Hindlimb muscle (tissue), 1 donor: ENCODE data around the gene LDHA. TPM values are rescaled to one million over a fixed set of nuclear protein-coding genes. Genes with fewer than 3 reads are reported as not detected.
A peak's percentile ranks its signal among the peaks of the same experiment; 100 is the strongest.
"Not testable (repeated sequence)": the region's sequence is repeated elsewhere in the genome, so short reads cannot be mapped to it uniquely, and the experiment has no call there.

Experiments used
- DNase-seq: peaks from one replicate; pipeline ENCODE4 v3.0.0-alpha.2; 2013
- polyA plus RNA-seq: library from polyadenylated mRNA; unstranded; fragments of 120-200 nt; gene quantifications from one replicate; pipeline ENCODE4 v1.2.1, GENCODE V29; 2013; ENCODE audit not compliant: insufficient read length

The LDHA gene
- polyA plus RNA-seq, 1 donor: 528 TPM

DNA sequence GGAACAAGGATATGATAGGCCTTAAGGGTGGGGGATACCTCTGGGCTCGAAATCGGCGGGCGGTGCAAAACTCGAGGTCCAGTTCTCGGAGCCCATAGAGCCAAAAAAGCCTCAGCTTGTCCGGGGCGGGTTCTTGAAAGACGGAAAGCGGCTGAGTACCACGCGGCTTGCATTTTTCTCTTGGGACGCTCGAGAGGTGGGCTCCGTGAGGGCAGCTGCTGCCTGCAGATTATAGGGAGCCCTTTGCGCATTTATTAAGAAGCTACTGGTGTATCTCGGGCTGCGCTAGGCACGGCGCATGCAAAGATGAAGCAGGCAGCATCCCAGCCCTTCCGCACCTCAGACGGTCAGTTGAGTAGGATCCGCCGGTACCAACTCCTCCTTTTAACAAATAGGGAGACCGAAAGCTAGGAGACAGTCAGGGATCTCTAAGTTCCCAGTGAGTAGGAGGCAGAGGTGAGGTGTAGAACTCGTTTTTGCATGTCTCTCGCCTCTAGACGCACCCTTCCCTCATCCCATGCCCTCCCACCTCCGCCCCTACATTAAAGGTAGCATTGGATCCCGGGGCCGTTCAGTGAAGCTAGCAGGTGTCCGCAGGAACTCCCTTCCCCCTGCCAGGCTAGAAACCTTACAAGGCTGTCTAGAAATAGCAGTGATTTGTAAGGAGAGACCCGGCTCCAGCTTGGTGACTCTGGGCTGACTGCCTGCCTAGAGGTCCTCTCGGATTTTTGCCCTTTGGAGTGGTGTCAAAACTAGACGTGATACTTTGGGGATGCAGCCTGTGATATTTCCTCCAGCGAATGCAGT, 768 bp downstream of the LDHA start:
- DNase-seq: no peak

DNA sequence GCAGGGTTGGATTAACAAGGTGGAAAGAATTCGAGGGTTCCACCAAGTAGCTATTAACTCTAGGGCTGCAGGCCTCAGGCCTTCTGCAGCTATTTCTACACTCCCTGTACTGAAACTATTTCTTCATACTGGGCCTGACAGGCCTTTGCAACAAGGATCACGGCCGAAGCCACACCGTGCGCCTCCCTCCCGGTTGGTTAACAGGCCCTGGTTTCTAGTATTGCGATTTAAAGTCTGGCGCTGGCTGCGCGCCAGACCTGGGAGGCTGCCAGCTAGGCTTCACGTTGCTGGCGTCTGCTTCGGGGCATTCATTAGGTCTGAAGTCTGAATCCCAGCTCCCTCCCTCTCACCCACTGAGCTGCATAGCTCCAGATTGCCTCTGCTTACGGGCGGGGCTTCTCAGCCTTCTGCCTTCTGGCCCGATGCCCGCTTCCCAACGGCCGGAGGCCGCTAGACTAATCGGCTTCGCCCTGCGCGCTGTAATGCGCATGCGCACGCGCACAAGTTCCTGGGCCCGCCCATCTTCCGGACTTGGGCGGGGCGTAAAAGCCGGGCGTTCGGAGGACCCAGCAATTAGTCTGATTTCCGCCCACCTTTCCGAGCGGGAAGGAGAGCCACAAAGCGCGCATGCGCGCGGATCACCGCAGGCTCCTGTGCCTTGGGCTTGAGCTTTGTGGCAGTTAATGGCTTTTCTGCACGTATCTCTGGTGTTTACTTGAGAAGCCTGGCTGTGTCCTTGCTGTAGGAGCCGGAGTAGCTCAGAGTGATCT, 1.6 kb downstream of the LDHA start:
- DNase-seq: peak; percentile 99

DNA sequence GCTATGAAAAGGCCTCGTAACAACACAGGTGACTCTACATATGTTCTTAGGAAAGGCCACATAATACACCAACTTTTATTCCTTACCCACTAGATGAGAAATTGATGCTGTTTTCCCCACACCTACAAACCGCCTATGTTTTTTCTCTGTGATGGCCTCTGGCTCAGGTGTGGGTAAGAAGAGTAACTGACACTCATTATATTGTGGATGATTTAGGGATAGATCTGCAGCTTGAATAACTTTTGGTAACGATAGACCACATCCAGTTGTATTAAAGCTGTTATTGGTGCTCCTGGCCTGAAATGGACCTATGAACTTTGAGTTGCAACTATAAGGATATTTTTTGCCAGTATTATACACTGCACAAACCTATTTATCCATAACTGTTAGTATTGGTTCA, 3.6 kb downstream of the LDHA start:
- no peak for DNase-seq

DNA sequence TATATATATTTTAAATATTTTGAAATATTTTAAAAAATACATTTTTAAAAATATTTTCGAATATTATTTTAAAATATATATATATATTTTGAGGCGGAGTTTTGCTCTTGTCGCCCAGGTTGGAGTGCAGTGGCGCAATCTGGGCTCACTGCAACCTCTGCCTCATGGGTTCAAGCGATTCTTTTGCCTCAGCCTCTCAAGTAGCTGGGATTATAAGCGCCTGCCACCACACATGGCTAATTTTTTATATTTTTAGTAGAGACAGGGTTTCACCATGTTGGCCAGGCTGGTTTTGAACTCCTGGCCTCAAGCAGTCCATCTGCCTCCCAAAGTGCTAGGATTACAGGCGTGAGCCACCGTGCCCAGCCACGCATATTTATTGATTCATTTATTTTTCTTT, 6.7 kb downstream of the LDHA start:
- DNase-seq: not testable (repeated sequence)

DNA sequence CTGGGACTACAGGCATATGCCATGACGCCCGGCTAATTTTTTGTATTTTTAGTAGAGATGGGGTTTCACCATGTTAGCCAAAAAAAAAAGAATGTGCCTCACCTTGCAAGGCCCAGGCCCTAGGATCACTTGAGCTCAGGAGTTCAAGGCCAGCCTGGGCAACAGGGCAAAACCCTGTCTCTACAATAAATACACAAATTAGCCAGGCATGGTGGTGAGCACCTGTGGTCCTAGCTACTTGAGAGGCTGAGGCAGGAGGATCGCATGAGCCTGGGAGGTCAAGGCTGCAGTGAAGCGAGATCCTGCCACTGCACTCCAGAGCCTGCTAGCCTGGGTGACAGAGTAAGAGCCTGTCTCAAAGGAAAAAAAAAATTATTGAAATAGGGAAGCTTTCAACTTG, 9.7 kb downstream of the LDHA start:
- no peak for DNase-seq

DNA sequence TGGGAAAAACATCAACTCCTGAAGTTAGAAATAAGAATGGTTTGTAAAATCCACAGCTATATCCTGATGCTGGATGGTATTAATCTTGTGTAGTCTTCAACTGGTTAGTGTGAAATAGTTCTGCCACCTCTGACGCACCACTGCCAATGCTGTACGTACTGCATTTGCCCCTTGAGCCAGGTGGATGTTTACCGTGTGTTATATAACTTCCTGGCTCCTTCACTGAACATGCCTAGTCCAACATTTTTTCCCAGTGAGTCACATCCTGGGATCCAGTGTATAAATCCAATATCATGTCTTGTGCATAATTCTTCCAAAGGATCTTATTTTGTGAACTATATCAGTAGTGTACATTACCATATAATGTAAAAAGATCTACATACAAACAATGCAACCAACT, 13.0 kb downstream of the LDHA start:
- not testable (repeated sequence) for DNase-seq

DNA sequence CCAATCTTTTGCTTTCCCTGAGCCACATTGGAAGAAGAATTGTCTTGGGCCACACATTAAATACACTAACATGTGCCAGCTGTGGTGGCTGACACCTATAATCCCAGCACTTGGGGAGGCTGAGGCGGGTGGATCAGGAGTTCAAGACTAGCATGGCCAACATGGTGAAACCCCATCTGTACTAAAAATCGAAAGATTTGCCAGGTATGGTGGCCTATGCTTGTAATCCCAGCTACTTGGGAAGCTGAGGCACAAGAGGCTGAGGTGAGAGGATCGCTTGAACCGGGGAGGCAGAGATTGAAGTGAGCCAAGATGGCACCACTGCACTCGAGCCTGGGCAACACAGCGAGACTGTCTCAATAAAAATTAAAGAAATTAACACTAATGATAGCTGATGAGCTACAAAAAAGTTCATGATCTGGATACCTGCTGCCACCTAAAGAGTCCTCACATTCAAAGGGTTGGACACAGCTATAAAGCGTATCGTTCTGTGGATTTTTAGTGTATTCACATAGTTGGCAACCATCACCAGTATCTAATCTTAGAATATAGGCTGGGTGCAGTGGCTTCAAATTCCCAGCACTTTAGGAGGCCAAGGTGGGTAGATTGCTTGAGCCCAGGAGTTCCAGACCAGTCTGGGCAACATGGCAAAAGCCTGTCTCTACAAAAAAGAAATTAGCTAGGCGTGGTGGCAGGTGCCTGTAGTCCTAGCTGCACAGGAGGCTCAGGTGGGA, 14.4 kb downstream of the LDHA start:
- DNase-seq: no peak

DNA sequence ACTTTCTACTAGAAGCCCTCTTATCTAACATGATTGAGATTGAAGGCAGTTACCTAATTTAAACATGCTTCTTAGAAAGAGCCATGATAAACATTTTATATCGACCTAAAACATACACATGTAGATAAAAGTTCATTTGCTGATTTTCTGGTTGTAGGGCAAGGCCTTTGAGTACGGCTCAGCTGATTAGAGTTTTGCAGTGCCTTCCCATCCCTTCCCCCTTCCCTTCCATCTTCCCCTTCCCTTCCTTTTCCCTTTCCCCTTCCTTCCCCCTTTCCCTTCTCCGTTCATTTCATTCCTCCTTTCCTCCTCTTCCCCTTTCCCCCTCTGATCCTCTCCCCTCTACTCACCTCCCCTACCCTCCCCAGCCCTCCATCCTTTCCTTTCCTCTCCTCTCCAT, 22.1 kb downstream of the LDHA start:
- no peak for DNase-seq

DNA sequence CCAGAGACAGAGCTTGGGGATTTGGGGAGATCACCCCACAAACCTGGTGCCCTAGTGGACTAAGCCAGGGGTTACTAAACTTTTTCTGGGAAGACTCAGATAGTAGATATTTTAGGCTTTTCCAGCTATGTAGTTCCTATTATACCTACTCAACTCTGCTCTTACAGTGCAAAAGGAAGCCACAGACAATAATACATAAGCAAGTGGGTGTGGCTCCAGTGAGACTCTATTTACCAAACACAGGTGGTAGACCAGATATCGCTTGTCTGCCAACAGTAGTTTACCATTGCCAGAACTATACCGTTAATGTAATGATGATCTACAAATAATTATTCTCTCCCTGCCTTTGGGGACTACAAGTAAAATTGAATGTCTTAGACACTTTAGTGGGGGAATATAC, 24.7 kb downstream of the LDHA start:
- no peak for DNase-seq

DNA sequence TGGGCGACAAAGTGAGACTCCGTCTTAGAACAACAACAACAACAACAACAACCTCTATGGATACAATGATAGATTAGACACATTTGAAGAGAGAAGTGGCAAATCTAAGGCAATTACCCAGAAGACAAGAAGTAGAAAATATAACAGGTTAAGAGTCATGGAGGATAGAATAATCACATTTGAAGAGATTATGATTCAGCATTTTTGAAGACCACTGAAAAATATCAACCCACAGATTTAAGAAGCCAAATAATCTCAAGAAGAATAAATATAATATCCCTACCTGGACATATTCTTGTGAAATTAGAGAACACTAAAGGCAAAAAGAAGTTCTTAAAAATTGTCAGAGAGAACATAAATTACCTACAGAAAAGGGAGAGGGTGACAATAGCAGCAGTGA, 25.7 kb downstream of the LDHA start:
- no peak for DNase-seq

DNA sequence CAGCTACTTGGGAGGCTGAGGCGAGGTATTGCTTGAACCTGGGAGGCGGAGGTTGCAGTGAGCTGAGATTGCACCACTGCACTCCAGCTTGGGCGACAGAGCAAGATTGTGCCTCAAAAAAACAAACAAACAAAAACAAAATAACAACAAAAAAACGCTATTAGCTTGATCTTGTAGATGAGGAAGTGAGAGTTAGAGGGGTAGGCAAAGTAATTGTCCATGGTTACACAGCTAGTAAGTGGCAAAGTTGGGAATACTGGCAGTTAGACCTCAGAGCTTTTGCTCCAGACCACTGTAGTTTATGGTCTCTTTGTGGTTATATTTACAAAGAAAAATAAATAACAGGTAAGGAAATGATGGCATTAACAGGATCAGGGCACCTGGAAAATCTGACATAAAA, 32.9 kb downstream of the LDHA start:
- DNase-seq: no peak

DNA sequence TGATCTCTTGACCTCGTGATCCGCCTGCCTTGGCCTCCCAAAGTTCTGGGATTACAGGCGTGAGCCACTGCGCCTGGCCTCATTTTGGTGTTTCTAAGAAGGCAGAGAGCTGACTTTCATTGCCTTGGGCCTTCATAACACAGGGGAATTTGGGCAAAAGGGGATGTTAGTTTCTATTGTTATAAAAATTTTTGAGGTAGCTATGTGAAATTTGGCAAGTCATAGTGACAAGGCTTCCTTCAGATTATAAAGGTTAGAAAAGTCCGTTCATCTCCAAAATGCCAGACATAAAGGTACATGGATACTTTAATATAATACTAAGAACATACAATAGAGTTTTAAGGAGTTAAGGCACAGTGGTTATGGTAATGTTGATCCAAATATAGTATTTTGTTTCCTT, 35.0 kb downstream of the LDHA start:
- DNase-seq: no peak

DNA sequence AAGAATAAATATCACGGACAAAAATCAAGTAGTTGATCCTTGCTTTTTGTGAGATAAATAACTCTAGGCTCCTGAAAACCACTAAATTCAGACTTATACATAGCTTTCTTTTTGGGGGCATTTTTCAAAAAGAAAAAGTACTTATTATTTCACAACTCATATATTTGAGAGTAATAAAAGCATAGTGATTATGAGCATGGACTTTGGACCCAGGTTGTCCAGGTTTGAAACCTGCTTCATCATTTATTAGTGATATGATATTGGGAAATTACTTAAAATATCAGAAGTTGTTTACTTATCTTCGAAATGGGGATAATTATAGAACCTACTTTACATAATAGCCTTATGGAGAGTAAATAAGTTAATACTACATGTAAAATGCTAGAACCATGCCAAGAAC, 44.3 kb downstream of the LDHA start:
- no peak for DNase-seq

DNA sequence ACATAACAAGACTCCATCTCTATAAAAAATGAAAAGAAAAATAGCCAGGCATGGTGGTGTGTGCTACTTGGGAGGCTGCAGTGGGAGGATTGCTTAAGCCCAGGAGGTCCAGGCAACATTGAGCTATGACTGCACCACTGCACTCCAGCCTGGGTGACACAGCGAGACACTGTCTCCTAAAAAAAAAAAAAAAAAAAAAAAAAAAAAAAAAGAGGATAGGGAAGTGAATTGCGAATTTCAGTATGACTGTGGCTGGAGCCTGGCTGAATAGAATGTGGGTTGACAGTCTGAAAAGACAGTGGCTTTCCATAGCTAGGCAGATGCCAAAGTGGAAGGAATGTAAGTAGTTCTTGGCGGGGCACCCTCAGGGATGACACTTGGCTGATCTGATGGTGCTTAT, 54.9 kb downstream of the LDHA start:
- no peak for DNase-seq

DNA sequence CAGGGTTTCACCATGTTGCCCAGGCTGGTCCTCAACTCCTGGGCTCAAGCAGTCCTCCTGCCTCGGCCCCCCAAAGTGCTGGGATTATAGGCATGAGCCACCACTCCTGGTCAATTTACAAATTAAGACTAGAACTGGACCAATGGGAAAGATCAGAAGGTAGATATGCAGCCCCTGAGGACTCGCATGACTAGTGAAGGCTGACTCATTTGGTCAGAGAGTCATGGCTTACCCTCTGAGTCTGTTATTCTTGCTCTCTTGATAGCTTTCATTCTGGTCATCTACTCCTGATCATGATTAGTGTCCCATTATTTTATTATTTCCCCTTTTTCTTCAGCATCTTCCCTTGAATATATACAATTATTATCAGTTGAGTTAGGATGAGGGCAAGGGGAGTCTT, 58.6 kb downstream of the LDHA start:
- no peak for DNase-seq

DNA sequence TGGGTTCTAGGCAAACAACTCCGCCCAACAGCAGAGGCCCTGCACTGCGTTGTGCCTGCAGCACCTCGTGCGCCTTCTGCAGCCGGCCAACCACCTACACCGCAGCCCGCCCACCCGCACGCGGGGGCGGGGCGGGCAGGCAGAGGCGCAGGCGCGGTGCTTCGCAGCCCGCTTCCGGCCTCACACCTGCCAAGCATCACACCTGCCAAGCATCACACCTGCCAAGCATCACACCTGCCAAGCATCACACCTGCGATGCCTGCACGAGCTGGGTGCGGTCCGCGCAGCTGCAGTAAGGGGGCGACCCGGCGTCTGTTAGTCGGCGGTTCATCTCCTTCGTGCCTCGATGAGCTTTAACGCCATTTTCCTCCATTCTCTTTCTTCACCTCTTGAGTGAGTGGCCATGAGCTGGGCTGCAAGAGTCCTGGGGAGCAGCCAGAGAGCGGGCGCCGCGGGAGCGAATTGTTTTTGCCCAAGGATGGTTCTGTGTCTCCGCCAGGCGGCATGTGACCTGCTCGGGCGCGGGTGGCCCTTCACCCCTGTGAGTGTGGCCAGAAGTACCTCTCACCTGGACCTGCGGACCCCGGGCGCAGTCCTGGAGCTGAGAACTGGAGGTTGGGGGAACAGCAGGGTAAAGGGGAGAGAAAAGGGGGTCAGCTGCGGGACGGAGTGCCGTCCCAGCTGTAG, 61.5 kb downstream of the LDHA start, which contains the start of gene LDHAL6A:
Gene LDHAL6A, plus strand, starts transcription at position 171 of the 687 bp plus-strand sequence. CDS start 825 bp downstream, outside the sequence.
- DNase-seq: no peak

DNA sequence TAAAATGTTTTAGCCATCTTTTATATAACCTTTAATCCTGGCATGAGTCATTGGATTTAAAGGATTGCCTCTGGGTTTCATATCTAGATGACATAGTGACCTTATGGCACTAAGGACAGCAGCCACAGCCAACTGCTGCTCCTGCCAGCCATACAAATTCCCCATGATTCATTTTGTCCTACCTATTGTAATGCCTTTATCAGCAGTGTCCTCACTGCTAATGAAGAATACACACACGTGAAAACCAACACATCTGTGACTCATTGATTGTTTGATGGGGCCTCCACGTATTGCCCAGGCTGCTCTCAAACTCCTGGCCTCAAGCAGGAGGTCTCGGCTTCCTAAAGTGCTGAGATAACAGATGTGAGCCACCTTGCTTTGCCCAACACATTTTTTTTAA, 63.1 kb downstream of the LDHA start:
- no peak for DNase-seq

Other genes starting within 250 kb of the LDHA start
- gene MRGPRX4, start 221.7 kb upstream of the LDHA start, polyA plus RNA-seq: not detected
- not detected for gene SAA4, start 157.8 kb upstream of the LDHA start, polyA plus RNA-seq
- not detected for gene SAA2, start 145.9 kb upstream of the LDHA start, polyA plus RNA-seq
- not detected for gene SAA1, start 128.3 kb upstream of the LDHA start, polyA plus RNA-seq
- 10.9 TPM for gene HPS5, start 72.4 kb upstream of the LDHA start, polyA plus RNA-seq
- gene GTF2H1, start 72.0 kb upstream of the LDHA start, polyA plus RNA-seq: 33.2 TPM
- 0.61 TPM for gene LDHC, start 17.8 kb downstream of the LDHA start, polyA plus RNA-seq
- 0.22 TPM for gene LDHAL6A, start 61.3 kb downstream of the LDHA start, polyA plus RNA-seq
- gene TSG101, start 132.4 kb downstream of the LDHA start, polyA plus RNA-seq: 103 TPM
- 13.6 TPM for gene UEVLD, start 194.2 kb downstream of the LDHA start, polyA plus RNA-seq
- 8.1 TPM for gene MISFA, start 205.2 kb downstream of the LDHA start, polyA plus RNA-seq
- 12.9 TPM for gene SPTY2D1, start 239.8 kb downstream of the LDHA start, polyA plus RNA-seq